GM10847 (cell line): ENCODE measurements around the gene PSMA2.

Experiments
- POLR2A ChIP-seq: IDR thresholded peaks from 2 replicates; pipeline ENCODE4 v1.6.1; 2011; ENCODE audit not compliant: insufficient read length; ENCODE audit errors: extremely low read depth

PSMA2 gene

DNA sequence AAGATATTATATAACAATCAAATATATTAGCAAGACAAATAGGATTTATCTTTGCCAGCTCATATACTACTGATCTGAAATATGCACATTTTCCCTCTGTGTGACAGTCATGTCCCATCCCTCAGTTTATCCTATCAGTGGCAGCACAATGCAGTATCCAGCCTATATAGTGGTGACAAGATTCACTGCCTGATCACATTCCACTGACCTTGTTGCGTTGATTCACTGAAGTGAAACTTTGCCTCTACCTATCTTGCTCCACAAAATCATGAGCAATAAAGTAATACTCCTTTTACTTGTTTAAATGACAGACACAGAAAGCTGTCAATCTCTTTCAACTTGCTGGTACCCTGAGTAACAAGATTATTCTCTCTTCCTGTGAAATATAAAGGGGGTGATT lies 6.3 kb downstream of the PSMA2 start:
- no peak for TF ChIP-seq POLR2A

DNA sequence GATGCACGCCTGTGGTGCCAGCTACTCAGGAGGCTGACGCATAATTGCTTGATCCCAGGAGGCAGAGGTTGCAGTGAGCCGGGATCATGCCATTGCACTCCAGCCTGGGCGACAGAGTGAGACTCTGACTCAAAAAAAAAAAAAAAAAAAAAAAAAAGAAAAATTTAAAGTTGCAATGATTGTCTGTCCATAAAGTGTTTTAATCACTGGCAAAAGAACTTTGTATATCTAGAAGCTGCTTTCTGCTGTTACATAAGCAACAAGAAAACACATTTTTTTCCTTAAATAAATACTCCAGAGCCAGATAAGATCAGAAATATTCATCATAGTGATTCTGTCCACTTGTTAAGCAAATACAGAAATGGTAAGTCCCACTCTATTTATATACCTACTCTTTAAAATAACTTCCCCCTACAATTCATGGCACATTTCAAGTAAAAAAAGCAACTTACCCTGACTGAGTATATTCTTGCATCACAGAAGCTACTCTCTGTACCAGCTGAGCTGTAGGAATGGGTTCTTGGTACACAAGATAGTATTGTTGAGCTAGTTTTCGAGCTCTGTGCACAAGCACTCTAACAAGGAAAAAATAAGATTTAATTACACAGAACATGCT lies 7.6 kb downstream of the PSMA2 start:
- no peak for TF ChIP-seq POLR2A

DNA sequence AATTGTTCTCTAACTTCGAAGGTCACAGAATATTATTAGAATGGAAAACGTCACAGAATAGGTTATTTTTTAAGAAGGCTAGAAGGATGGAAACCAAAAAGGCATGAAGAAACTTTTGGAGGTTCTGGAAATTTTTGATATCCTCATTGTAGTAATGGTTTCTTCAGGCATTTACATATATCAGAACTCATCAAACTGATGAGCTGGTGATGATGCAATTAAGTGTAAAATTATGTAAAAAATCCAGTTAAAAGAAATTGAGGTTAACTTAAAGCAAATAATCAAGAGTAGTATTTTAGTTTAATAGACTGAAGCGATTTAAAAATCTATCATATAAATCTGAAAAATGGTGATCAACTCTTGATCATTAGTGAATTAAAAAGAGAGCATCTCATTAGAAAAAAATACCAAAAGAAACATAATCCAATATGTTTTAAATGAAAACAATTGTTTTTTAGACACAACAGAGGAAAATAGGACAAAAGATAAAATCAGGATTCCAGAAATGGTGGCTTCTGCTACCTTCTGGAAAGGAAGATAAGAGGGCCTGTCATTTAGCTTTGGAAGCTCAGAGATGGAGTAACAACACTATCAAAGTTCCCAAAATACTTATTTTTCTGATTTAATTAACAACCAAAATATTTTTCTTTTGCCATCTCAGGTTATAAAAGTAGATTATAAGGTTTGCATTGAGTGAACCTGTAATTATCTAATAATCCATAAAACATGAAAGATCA lies 9.8 kb downstream of the PSMA2 start:
- no peak for TF ChIP-seq POLR2A

DNA sequence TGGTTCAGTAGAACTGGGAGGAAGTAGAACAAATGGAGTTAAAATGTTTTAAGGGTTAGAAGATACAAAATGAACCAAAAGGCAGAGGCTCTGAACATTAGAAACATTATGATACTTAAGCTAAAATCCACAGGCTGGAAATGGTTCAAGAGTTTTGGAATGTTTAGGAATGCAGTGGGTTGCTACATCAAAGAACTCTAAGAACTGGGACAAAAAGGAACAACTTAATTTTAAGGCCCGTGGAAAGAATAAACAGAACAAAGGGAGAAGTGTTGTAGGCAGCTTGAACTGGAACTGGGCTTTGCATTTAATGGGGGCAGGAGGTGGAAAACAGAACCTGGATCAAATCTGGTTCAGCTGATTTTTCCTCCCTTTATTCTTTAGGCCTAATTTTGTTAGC lies 16.6 kb downstream of the PSMA2 start:
- TF ChIP-seq POLR2A, result no peak

DNA sequence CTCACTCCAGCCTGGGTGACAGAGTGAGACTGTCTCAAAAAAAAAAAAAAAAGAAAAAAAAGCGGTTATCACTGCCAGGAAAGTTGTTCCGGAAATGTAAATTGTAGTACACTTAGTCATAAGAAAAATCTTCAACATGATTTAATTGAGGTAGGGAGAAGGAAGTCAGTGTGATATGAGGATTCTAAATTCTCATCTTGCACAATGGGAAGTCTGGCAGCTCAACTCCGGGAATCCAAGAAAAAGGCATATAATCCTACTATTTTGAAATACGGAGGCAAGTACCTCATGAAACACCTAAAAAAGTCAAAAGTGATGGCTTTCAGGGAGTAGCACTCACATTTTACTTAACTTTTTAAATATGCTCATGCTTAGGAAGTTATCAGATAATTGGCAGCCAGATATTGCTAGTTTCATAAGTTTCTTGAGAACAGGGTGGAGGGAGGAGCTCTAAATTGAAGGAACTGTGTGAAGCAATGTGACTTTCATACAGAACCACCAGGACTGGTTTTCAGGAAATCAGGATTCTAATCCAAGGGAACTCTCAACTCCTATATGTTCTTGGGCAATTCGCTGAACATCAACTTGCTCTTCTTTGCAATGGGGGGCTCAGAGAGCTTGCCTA lies 17.4 kb downstream of the PSMA2 start:
- TF ChIP-seq POLR2A, result no peak

DNA sequence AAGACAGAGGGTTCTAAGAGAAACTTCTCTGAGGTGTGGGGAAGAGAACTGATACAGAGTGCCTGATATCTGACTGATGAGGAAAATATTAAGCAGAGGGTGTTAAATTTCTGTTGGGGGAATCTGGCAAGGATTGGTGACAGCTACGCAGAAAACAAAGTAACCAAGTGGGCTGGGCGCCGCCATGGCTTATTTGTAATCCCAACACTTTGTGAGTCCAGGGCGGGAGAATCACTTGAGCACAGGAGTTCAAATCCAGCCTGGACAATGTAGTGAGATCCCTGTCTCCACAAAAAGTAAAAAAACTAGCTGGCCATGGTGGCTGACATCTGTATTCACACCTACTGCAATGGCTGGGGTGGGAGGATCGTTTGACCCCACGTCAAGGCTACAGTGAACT lies 18.0 kb downstream of the PSMA2 start:
- no peak for TF ChIP-seq POLR2A

DNA sequence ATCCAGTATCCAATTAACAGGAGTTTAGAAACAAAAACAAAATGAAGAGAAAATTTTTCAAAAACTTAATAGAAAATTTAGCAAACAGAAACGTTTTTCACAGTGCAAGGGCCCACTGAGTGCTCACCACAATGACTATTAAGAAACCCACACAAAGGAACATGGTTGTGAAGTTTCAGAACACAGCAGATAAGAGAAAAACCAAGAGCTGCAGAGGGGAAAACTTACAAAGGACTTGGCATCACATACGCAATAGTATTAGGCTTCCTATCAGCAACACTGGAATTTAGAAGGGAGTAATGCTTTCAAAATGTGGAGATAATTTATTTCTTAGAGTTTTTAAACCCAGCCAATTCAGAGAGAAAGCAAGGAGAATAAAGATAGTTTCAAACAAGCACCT lies 18.4 kb downstream of the PSMA2 start:
- no peak for TF ChIP-seq POLR2A

DNA sequence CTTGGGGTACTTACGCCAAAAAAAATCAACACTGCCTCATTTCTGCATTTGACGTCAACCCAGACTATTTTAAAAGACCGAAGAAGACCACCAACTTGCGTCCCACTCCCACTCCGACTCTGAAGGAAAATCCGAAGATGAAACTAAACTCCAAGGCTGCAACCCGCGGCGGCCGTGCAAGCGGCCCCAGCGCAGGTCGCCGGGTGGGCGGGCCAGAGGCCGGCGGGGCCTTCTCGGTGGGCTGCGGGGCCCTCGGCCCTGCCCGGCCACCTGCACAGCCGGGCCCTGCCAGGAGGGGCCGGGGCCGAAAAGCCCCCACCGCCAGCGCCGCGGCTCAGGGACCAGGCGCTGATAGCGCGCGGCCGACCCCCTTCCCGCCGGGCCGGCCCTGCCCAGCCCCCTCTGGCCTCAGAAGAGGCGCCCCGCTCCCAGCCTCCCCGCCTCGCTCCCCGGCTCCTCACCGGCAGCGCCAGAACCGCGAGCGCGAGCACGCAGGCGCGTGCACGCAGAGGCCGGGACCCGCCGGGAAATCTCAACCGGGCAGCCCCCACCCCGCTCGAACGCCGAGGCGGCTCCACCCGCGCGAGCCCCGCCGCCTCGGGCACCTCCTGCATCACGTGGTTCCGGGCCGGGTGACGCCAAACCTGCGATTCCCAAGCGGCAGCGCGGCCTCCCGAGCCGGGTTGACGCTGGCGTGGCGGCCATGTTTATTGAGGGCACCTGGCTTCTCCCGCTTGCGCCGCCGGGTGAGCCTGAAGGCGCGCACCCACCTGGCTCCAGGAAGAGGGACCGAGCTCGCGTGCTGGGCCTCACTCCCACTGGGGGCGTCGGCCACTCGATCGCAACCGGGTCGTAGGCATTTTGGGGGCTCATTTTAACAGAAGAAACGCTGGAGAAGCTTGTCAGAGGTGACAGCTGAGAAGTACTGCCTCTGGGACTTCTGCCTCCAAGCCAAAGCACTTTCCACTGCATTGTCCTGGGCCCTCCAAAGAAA lies 20.2 kb downstream of the PSMA2 start, which contains the start of gene C7orf25:
TSS of gene C7orf25 (minus strand) at position 617 of the 994 bp plus-strand sequence. CDS start 1,170 bp downstream, outside the sequence.
- peak; percentile 50 for TF ChIP-seq POLR2A

DNA sequence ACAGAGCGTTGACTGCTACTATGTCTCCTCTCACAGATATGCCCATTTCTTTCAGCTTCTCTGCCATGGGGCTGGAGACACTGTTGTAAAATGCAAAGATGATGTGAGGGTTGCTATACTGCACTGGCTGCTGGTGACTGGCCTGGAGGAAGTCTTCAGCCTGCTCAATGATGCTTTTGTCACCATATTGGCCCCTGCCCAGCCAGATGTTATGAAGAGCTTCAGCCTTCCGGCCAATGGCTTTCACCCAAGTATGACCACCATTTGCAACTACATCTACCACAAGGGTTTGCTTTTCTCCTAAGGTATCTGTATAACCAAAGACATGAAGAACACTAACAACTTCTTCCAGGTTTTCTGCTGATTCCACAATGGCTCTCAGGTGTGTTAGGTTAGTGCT lies 21.7 kb downstream of the PSMA2 start:
- TF ChIP-seq POLR2A, result no peak

DNA sequence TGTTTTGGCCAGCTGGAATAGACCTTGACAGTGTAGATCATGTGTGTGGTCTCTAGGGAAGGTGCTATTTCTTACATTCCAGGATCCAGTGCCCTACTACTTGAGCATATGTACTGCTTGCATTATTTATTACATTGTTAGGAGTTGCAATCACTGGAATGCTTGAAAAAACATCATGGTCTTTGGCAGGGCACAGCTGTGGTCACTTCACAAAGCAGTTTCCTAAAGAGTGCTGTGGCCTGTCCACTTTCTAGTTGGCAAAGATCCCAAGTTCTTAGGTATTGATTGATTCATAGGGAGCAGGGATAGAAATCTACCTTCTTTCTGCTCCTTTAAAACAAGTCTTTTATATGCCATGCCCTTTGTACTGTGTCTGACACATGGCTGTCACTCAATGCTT lies 24.7 kb downstream of the PSMA2 start:
- TF ChIP-seq POLR2A, result no peak

DNA sequence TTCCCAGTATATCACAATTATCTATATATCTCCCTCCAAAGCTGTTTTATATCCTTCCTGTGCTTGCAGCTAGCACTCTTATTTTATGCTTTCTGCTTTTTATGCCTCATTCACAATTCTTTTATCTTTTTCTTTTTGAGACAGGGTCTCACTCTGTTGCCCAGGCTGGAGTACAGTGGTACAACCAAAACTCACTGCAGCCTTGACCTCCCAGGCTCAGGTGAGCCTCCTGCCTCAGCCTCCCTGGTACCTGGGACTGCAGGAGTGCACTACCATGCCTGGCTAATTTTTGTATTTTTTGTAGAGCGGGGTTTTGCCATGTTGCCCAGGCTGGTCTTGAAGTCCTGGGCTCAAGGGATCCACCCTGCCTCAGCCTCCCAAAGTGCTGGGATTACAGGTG lies 25.8 kb downstream of the PSMA2 start:
- TF ChIP-seq POLR2A, result no peak

DNA sequence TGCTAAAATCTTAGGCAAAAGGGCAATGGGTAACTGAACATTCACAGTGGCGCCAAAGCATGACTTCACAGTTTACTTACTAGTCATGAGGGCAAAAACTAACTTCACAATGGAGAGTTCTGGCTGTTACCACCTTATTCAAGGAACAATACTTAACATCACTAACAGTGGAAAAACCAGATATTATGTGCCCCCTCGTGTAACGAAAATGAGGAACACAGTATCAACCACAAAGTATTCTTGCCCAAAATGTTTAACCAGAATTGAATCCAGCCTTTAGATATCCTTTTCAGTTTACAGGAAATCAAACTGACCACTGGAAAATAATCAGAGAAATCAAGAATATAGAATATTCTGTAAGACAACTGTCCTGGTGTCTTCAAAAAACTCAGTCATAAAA lies 29.6 kb downstream of the PSMA2 start:
- no peak for TF ChIP-seq POLR2A

DNA sequence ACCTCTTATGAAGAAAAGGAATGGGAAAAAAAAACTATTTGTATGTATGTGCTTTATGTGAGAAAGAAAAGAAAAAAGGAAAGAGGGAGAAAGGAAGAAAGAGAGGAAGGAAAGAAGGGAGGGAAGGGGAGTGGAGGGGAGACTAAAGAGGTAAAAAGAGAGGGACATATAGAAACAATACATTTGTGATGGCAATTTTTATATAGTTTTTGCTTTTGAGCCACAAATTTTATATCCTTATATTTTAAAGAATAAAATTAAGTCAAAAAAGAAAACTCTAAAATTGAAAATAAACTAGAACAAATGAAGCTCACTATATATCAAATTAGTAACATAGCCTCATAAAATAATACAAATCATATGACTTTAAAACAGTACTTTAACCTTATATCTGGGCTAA lies 31.1 kb downstream of the PSMA2 start:
- TF ChIP-seq POLR2A, result no peak

DNA sequence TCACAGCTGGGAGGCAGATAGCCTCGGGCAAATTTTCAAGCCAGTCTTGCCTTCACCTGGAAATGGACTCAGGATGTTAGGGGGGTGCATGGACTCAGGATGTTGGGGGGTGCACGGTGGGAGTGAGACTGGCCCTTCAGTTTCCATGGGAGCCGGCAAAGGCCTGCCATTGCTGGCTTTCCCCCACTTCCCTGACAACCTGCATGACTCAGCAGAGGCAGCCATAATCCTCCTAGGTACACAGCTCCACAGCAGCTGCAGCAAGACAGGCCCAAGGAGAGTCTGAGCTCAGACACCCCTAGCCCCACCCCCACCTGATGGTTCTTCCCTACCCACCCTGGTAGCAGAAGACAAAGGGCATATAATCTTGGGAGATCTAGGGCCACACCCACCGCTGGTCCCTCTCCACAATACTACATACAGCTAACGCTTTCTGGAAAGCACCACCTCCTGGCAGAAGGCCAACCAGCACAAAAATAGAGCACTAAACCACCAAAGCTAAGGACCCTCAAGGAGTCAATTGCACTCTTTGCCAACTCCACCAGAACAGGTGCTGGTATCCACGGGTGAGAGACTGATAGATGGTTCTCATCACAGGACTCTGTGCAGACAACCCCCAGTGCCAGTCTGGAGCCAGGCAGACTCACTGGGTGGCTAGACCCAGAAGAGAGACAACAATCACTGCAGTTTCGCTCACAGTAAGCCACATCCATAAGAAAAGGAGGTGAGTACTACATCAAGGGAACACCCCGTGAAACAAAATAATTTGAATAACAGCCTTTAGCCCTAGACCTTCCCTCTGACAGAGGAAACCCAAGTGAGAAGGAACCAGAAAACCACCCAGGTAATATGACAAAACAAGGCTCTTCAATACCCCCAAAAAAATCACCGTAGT lies 38.4 kb downstream of the PSMA2 start:
- TF ChIP-seq POLR2A, result no peak
